ENCODE results near the gene PMP22. TPM values are rescaled to one million over a fixed set of nuclear protein-coding genes. Genes with fewer than 3 reads are reported as not detected.

The PMP22 gene
- total RNA-seq, 4 donors from 2014 or later: 171 to 253 (median 237) TPM

GRCh38 chr17:15307710-15308111, 42.6 kb upstream of the PMP22 start:
- H3K27me3 ChIP-seq: no peaks in the 10 kb centered on the region
- H3K4me3 ChIP-seq: no peak overlapping the region
- DNase-seq (ENCODE audit: extremely low spot score): no peak
- peak overlapping the region in 1 of 4 donors; percentile 16 for H3K27ac ChIP-seq (replicated peaks in 1 of 4)
- H3K4me1 ChIP-seq: peaks cover 0 to 23% (median 7%) of the 10 kb centered on the region in 4 donors
- no peaks in the 10 kb centered on the region for H3K36me3 ChIP-seq
- TF ChIP-seq POLR2AphosphoS5 (IDR thresholded peaks at IDR 0.05): peak; percentile 13 to 30
- no peak for TF ChIP-seq EP300 (IDR thresholded peaks at IDR 0.05)
- WGBS: 45% methylated on average over 4 of the region's 4 CpGs
- no peaks in the 10 kb centered on the region for H3K9me3 ChIP-seq
- intact Hi-C loops (cut with DNase I): no loop called here

- DNase-seq (ENCODE audit: extremely low spot score): no peak
- Histone ChIP-seq H3K9me3 (no peaks in the 10 kb centered on the region), H3K4me1 (peaks cover 0 to 19% (median 7%) of the 10 kb centered on the region in 4 donors), H3K27ac (replicated peaks in 1 of 4) (no peak overlapping the region), H3K36me3 (no peaks in the 10 kb centered on the region), H3K4me3 (no peak overlapping the region), H3K27me3 (no peaks in the 10 kb centered on the region)
- intact Hi-C loops (cut with DNase I): no loop called here
- WGBS: 92% methylated on average over 13 of the region's 14 CpGs
- TF ChIP-seq POLR2A (IDR thresholded peaks at IDR 0.05; ENCODE audit: low read depth): no peak
These were observed 38.7 kb upstream of the PMP22 start for GRCh38 chr17:15303851-15304250.

- TF ChIP-seq POLR2A (IDR thresholded peaks at IDR 0.05; ENCODE audit: low read depth): no peak
- TF ChIP-seq CTCF (IDR thresholded peaks at IDR 0.05): no peak
- no peak for TF ChIP-seq POLR2AphosphoS5 (IDR thresholded peaks at IDR 0.05)
- no peak for TF ChIP-seq EP300 (IDR thresholded peaks at IDR 0.05)
- DNase-seq (ENCODE audit: extremely low spot score): no peak
- 65% methylated on average over 3 of the region's 3 CpGs for WGBS
- no peak overlapping the region for H3K27ac ChIP-seq (replicated peaks in 1 of 4)
- no peaks in the 10 kb centered on the region for H3K36me3 ChIP-seq
- no peaks in the 10 kb centered on the region for H3K27me3 ChIP-seq
- intact Hi-C loops (cut with DNase I): no loop called here
- no peaks in the 10 kb centered on the region for H3K9me3 ChIP-seq
- H3K4me3 ChIP-seq: no peak overlapping the region
- H3K4me1 ChIP-seq: peaks cover 0 to 19% (median 7%) of the 10 kb centered on the region in 4 donors
These were observed 38.1 kb upstream of the PMP22 start for GRCh38 chr17:15303268-15303667.

GRCh38 chr17:15301845-15302244, 36.7 kb upstream of the PMP22 start:
- intact Hi-C loops (cut with DNase I): no loop called here
- no peaks in the 10 kb centered on the region for H3K9me3 ChIP-seq
- no peak overlapping the region for H3K4me3 ChIP-seq
- DNase-seq (ENCODE audit: extremely low spot score): no peak
- H3K4me1 ChIP-seq: peaks cover 0 to 6% (median 5%) of the 10 kb centered on the region in 4 donors
- H3K36me3 ChIP-seq: no peaks in the 10 kb centered on the region
- 87% methylated on average over 6 of the region's 6 CpGs for WGBS
- H3K27ac ChIP-seq (replicated peaks in 1 of 4): no peak overlapping the region
- TF ChIP-seq EP300 (IDR thresholded peaks at IDR 0.05): no peak
- no peak for TF ChIP-seq POLR2A (IDR thresholded peaks at IDR 0.05; ENCODE audit: low read depth)
- no peak for TF ChIP-seq CTCF (IDR thresholded peaks at IDR 0.05)
- TF ChIP-seq POLR2AphosphoS5 (IDR thresholded peaks at IDR 0.05): no peak
- H3K27me3 ChIP-seq: no peaks in the 10 kb centered on the region

GRCh38 chr17:15298176-15298575, 33.0 kb upstream of the PMP22 start:
- no peaks in the 10 kb centered on the region for H3K9me3 ChIP-seq
- H3K4me1 ChIP-seq: no peaks in the 10 kb centered on the region
- no peak for DNase-seq (ENCODE audit: extremely low spot score)
- intact Hi-C loops (cut with DNase I): no loop called here
- WGBS: 93% methylated on average over 5 of the region's 5 CpGs
- H3K4me3 ChIP-seq: no peak overlapping the region
- no peak for TF ChIP-seq CTCF (IDR thresholded peaks at IDR 0.05)
- TF ChIP-seq POLR2A (IDR thresholded peaks at IDR 0.05; ENCODE audit: low read depth): no peak
- no peak for TF ChIP-seq EP300 (IDR thresholded peaks at IDR 0.05)
- TF ChIP-seq POLR2AphosphoS5 (IDR thresholded peaks at IDR 0.05): no peak
- H3K27me3 ChIP-seq: no peaks in the 10 kb centered on the region
- H3K27ac ChIP-seq (replicated peaks in 1 of 4): no peak overlapping the region
- no peaks in the 10 kb centered on the region for H3K36me3 ChIP-seq

- no peak for DNase-seq (ENCODE audit: extremely low spot score)
- intact Hi-C loops (cut with DNase I): no loop called here
These were observed 28.4 kb upstream of the PMP22 start for GRCh38 chr17:15293558-15293957.

More at GRCh38 chr17:15293558-15293957, 28.4 kb upstream of the PMP22 start:
- H3K4me1 ChIP-seq: no peaks in the 10 kb centered on the region
- no peak overlapping the region for H3K4me3 ChIP-seq
- TF ChIP-seq EP300 (IDR thresholded peaks at IDR 0.05): no peak
- H3K27ac ChIP-seq (replicated peaks in 1 of 4): no peak overlapping the region
- no peaks in the 10 kb centered on the region for H3K9me3 ChIP-seq
- H3K27me3 ChIP-seq: no peaks in the 10 kb centered on the region
- 80% methylated on average over 3 of the region's 3 CpGs for WGBS
- no peaks in the 10 kb centered on the region for H3K36me3 ChIP-seq
